MM.1S (cell line): ENCODE measurements around the gene CILP.

ENCODE experiments used
- CTCF ChIP-seq: fragments of 300-600 bp; sonication (generic); IDR thresholded peaks from 2 replicates; pipeline ENCODE4 v1.5.1; 2016; ENCODE audit warnings: antibody characterized with exemption, low read length, mixed read lengths
- EZH2 ChIP-seq: fragments of 300-600 bp; sonication (generic); optimal IDR thresholded peaks from 2 replicates; pipeline ENCODE3; 2017; ENCODE audit warnings: low read depth, mild to moderate bottlenecking, antibody characterized with exemption, low read length, mixed read lengths
- EZH2phosphoT487 ChIP-seq: fragments of 300-600 bp; sonication (generic); IDR thresholded peaks from 2 replicates; pipeline ENCODE4 v1.6.1; 2018; ENCODE audit warnings: antibody characterized with exemption, low read length

- no peak for TF ChIP-seq EZH2phosphoT487
- TF ChIP-seq CTCF, result no peak
- TF ChIP-seq EZH2, result no peak
Measured at GRCh38 chr15:65233696-65234095, 22.4 kb upstream of the CILP start.
